Smooth muscle cell (in vitro differentiated cells): Measurements from ENCODE around the gene FHL3. TPM values are rescaled to one million over a fixed set of nuclear protein-coding genes. Genes with fewer than 3 reads are reported as not detected.

ENCODE experiments used
- DNase-seq: peaks from one replicate; lab custom pipeline; 2025; ENCODE audit not compliant: unreplicated experiment; lab: John Stamatoyannopoulos, UW
- H2AFZ ChIP-seq: fragments of 200-600 bp; sonication (generic); 2 replicates; pipeline ENCODE4 v1.6.0; 2016; ENCODE audit warnings: antibody characterized with exemption, low read depth, mild to moderate bottlenecking
- H3F3A ChIP-seq: fragments of 200-600 bp; sonication (generic); 2 replicates; pipeline ENCODE4 v1.6.0; 2017; ENCODE audit warnings: antibody characterized with exemption, low read depth
- H3K27ac ChIP-seq: fragments of 200-600 bp; sonication (generic); 2 replicates; pipeline ENCODE4 v1.5.1; 2016; ENCODE audit warnings: low read depth, mild to moderate bottlenecking
- H3K27me3 ChIP-seq: fragments of 200-600 bp; sonication (generic); 2 replicates; pipeline ENCODE4 v1.6.1; 2016; ENCODE audit warnings: low read depth, mild to moderate bottlenecking
- H3K36me3 ChIP-seq: fragments of 200-600 bp; sonication (generic); 2 replicates; pipeline ENCODE4 v1.5.1; 2016; ENCODE audit warnings: low read depth
- H3K4me1 ChIP-seq: fragments of 200-600 bp; sonication (generic); 2 replicates; pipeline ENCODE4 v1.5.1; 2016; ENCODE audit warnings: low read depth
- H3K4me2 ChIP-seq: fragments of 200-600 bp; sonication (generic); 2 replicates; pipeline ENCODE4 v1.6.0; 2016; ENCODE audit warnings: mild to moderate bottlenecking
- H3K4me3 ChIP-seq: fragments of 200-600 bp; sonication (generic); 2 replicates; pipeline ENCODE4 v1.5.1; 2016; ENCODE audit warnings: mild to moderate bottlenecking
- H3K79me2 ChIP-seq: fragments of 200-600 bp; sonication (generic); 2 replicates; pipeline ENCODE4 v1.6.0; 2016; ENCODE audit warnings: low read depth, mild to moderate bottlenecking
- H3K9ac ChIP-seq: fragments of 200-600 bp; sonication (generic); 2 replicates; pipeline ENCODE4 v1.6.0; 2016; ENCODE audit warnings: low read depth
- H3K9me3 ChIP-seq: fragments of 200-600 bp; sonication (generic); replicated peaks from 2 replicates; pipeline ENCODE4 v1.5.1; 2016; ENCODE audit warnings: low read depth
- H4K20me1 ChIP-seq: fragments of 200-600 bp; sonication (generic); 2 replicates; pipeline ENCODE4 v1.6.0; 2016; ENCODE audit warnings: low read depth
- WGBS: methylation state at CpG from one replicate; pipeline ENCODE4 v1.1.7; 2016; ENCODE audit warnings: low lambda C conversion rate; 5-methylcytosine and 5-hydroxymethylcytosine counted together
- polyA plus RNA-seq: library from polyadenylated mRNA; unstranded; fragments of >200 nt; fragmentation: Nextera tagmentation; extraction: Ambion mirVana; gene quantifications from 2 replicates; pipeline ENCODE4 v1.2.1, GENCODE V29; 2016
- total RNA-seq: library from RNA; depleted of rRNA; stranded (reverse); fragments of >200 nt; gene quantifications from 2 replicates; pipeline ENCODE4 v1.2.3, GENCODE V29; 2014
- TF ChIP-seq, protein P1 (sequence below): fragments of 200-600 bp; sonication (generic); IDR thresholded peaks from 2 replicates; pipeline ENCODE4 v1.5.1; 2017; ENCODE audit warnings: borderline replicate concordance, mild to moderate bottlenecking, antibody characterized with exemption; ENCODE audit not compliant: insufficient read depth, poor library complexity, severe bottlenecking

The FHL3 gene
- total and polyA plus RNA-seq, 2 experiments from 2014 or later = 29.5 to 70.2 TPM

DNA sequence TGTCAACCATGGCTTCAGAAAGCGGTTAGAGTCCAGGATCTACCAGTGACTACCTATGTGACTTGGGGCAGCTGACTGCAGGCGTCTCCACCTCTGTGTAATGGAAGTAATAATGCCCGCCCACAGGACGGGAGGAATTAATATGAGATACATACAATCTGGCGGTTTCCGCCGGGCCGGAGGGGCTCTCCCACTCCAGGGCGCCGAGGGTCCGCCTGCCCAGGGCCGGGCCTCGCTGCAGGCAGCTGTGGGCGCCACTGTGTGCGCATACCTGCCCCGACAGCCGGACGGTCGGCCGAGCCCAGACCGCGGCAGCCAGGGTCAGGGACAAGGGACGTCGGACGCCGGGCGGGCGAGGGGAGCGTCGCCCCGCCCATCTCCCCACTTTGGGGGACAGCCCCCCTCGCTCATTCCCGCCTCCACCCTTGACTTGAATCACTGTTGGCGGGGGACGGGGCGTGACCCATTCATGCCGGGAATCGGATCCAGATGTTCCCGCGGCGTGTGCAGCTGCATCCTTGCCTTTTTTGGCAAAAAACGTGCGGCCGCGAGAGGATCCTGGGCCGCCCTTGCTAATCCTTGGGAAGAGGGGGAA lies 9.5 kb downstream of the FHL3 start:
- Histone ChIP-seq H3K27ac (peak overlapping the region; percentile 99), H3K36me3 (no peaks in the 10 kb centered on the region), H3K9ac (peak overlapping the region; percentile 11), H3K4me3 (peak overlapping the region; percentile 44), H3F3A (peaks cover 55% of the 10 kb centered on the region), H3K79me2 (peaks cover 19% of the 10 kb centered on the region), H3K4me2 (peak overlapping the region; percentile 82), H3K4me1 (peaks cover 17% of the 10 kb centered on the region), H2AFZ (no peak overlapping the region), H3K27me3 (no peaks in the 10 kb centered on the region), H3K9me3 (no peaks in the 10 kb centered on the region), H4K20me1 (no peaks in the 10 kb centered on the region)
- TF ChIP-seq, protein P1, sequence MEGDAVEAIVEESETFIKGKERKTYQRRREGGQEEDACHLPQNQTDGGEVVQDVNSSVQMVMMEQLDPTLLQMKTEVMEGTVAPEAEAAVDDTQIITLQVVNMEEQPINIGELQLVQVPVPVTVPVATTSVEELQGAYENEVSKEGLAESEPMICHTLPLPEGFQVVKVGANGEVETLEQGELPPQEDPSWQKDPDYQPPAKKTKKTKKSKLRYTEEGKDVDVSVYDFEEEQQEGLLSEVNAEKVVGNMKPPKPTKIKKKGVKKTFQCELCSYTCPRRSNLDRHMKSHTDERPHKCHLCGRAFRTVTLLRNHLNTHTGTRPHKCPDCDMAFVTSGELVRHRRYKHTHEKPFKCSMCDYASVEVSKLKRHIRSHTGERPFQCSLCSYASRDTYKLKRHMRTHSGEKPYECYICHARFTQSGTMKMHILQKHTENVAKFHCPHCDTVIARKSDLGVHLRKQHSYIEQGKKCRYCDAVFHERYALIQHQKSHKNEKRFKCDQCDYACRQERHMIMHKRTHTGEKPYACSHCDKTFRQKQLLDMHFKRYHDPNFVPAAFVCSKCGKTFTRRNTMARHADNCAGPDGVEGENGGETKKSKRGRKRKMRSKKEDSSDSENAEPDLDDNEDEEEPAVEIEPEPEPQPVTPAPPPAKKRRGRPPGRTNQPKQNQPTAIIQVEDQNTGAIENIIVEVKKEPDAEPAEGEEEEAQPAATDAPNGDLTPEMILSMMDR = no peak
- 28% methylated on average over 45 of the region's 46 CpGs for WGBS
- DNase-seq = no peak

DNA sequence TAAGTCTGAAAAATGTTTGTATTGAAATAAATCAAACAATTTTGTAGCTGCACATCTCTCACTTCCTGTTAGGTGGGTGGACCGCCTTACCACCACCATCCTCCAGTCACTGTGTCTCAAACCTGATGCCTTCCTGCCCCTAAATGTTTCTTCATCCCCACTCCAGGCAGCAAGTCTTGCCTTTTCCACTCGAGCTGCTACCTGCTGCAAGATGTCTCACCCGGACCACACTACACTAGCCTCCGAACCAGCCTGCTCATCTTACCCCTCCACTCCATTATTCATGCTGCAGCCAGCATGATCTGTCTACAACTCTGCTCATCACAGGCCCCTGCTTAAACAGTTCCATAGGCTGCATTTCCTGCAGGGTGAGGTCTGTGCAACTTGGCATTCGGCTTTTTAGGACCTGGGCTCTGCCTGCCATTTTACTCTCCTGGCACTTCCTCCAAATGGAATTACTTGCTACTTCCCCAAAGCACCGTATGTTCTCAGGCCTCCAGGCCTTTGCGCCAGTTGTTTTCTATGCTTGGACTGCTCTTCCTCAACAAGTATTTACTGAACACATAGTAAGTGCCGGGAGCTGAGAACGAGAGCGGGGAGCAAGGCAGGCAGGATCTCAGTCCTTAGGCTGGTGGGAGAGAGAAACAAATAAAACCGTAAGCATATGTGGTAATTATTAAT lies 10.3 kb downstream of the FHL3 start:
- no peaks in the 10 kb centered on the region for H4K20me1 ChIP-seq
- no peak overlapping the region for H2AFZ ChIP-seq
- H3K27ac ChIP-seq = peak overlapping the region; percentile 99
- DNase-seq = no peak
- TF ChIP-seq, protein P1 = no peak
- H3K9ac ChIP-seq = no peak overlapping the region
- no peaks in the 10 kb centered on the region for H3K36me3 ChIP-seq
- H3K9me3 ChIP-seq = no peaks in the 10 kb centered on the region
- 90% methylated on average over 11 of the region's 11 CpGs for WGBS
- H3K4me3 ChIP-seq = peak overlapping the region; percentile 44
- H3F3A ChIP-seq = peaks cover 47% of the 10 kb centered on the region
- no peaks in the 10 kb centered on the region for H3K27me3 ChIP-seq
- peaks cover 19% of the 10 kb centered on the region for H3K79me2 ChIP-seq
- peak overlapping the region; percentile 82 for H3K4me2 ChIP-seq
- peaks cover 9% of the 10 kb centered on the region for H3K4me1 ChIP-seq

DNA sequence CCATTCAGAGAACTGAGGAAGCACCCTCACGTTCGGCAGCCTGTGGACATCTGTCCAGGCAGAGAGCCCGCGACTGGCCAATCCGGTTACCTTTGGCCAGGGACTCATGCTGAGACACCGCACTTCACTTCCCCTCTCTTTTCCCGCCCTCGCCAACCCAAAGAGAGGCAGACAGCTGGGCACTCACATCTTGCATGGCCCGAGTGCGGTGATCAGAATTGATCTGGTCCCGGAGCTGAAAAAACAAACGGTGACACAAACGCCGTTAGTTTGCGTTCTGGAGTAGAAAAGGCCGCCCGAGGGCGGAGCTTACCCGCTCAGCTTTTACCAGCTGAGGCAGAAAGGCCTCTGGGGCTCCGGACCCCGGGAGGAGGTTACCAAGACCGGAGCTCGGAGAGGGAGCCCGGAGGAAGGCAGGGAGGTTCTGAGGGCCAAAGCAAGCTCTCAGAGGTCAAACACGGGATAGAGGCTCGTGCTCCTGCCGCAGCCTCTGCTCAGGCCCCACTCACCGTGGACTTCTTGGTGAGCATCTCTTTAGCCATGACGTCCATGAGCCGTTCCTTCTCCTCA lies 15.9 kb downstream of the FHL3 start:
- TF ChIP-seq, protein P1 = no peak
- Histone ChIP-seq H3K79me2 (peaks cover 22% of the 10 kb centered on the region), H2AFZ (peak overlapping the region; percentile 60), H3K4me1 (peaks cover 10% of the 10 kb centered on the region), H3K4me3 (peak overlapping the region; percentile 90), H3K4me2 (peak overlapping the region; percentile 97), H3K36me3 (peaks cover 10% of the 10 kb centered on the region), H3K27ac (peak overlapping the region; percentile 57), H3K9me3 (no peaks in the 10 kb centered on the region), H3K27me3 (no peaks in the 10 kb centered on the region), H3K9ac (peak overlapping the region; percentile 86), H3F3A (peaks cover 20% of the 10 kb centered on the region), H4K20me1 (peaks cover 9% of the 10 kb centered on the region)
- WGBS = under 1% methylated on average over 30 of the region's 30 CpGs
- DNase-seq = no peak
